BE2C (cell line): ENCODE measurements around the gene CACNB2.

Source experiments
- DNase-seq: peaks from one replicate; pipeline ENCODE4 v3.0.0-alpha.2; 2020
- H3K27me3 ChIP-seq: fragments of 250-450 bp; sonication (Bioruptor Pico); 2 replicates; pipeline ENCODE4 v1.5.1; 2020; ENCODE audit warnings: mild to moderate bottlenecking
- H3K36me3 ChIP-seq: fragments of 250-450 bp; sonication (Bioruptor Pico); 2 replicates; pipeline ENCODE4 v1.5.1; 2020; ENCODE audit warnings: mild to moderate bottlenecking
- H3K4me1 ChIP-seq: fragments of 250-450 bp; sonication (Bioruptor Pico); 2 replicates; pipeline ENCODE4 v1.5.1; 2020
- H3K4me3 ChIP-seq: 2 replicates; pipeline ENCODE4 v1.5.1; 2011; ENCODE audit warnings: low read depth, low read length
- H3K9me3 ChIP-seq: fragments of 250-450 bp; sonication (Bioruptor Pico); 2 replicates; pipeline ENCODE4 v1.5.1; 2020
- TF ChIP-seq, protein P1 (sequence below): IDR thresholded peaks from 2 replicates; pipeline ENCODE4 v1.5.1; 2012; ENCODE audit warnings: mild to moderate bottlenecking, low read depth, low read length

CACNB2 gene

DNA sequence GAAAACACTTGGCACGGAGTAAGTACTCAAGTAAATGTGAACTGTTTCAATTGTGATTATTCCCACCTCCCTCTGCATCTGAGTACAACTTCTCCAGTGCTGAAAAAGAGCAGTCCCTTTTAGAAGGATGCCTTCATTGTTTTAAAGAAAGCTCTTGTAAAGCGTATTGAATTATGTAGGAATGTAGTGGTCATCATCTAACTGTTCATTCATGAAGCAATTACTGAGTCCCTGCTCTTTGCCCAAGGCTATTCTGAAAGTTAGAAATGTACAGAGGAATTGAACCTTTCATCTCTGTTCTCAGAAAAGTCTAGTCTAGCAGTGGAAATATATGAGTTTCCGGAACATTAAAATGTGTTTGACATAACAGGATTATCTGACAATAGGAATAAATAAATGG is 127.8 kb downstream of the CACNB2 start:
- 0 out of 2 replicates have a peak, but pooled peaks cover 3% of the 10 kb centered on the region for H3K27me3 ChIP-seq
- no peaks in the 10 kb centered on the region for H3K9me3 ChIP-seq
- no peaks in the 10 kb centered on the region for H3K36me3 ChIP-seq
- TF ChIP-seq, protein P1, sequence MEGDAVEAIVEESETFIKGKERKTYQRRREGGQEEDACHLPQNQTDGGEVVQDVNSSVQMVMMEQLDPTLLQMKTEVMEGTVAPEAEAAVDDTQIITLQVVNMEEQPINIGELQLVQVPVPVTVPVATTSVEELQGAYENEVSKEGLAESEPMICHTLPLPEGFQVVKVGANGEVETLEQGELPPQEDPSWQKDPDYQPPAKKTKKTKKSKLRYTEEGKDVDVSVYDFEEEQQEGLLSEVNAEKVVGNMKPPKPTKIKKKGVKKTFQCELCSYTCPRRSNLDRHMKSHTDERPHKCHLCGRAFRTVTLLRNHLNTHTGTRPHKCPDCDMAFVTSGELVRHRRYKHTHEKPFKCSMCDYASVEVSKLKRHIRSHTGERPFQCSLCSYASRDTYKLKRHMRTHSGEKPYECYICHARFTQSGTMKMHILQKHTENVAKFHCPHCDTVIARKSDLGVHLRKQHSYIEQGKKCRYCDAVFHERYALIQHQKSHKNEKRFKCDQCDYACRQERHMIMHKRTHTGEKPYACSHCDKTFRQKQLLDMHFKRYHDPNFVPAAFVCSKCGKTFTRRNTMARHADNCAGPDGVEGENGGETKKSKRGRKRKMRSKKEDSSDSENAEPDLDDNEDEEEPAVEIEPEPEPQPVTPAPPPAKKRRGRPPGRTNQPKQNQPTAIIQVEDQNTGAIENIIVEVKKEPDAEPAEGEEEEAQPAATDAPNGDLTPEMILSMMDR: no peak
- no peaks in the 10 kb centered on the region for H3K4me1 ChIP-seq
- H3K4me3 ChIP-seq: no peak overlapping the region
- no peak for DNase-seq

DNA sequence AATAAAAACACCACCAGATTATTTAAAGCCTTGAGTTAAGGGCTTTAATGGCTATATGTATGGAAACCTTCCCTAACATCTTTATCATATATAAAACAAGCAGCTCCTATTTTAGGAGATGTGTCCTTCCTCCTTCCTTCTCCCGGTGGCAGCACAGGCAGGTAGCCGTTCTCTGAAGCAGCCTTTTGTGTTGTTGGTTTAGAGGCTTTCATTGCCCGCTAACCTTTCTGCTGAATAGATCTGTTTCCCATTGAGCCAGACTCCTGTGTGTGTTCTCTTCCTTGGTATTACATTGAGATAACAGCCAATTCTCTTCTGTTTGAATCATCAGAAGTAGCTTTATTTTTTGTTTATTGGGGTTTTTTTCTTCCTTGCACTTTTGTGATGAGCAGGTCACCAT is 131.3 kb downstream of the CACNB2 start:
- DNase-seq: no peak
- Histone ChIP-seq H3K4me1 (no peaks in the 10 kb centered on the region), H3K36me3 (no peaks in the 10 kb centered on the region), H3K4me3 (no peak overlapping the region), H3K9me3 (no peaks in the 10 kb centered on the region), H3K27me3 (0 out of 2 replicates have a peak, but pooled peaks cover 3% of the 10 kb centered on the region)
- TF ChIP-seq, protein P1: no peak

DNA sequence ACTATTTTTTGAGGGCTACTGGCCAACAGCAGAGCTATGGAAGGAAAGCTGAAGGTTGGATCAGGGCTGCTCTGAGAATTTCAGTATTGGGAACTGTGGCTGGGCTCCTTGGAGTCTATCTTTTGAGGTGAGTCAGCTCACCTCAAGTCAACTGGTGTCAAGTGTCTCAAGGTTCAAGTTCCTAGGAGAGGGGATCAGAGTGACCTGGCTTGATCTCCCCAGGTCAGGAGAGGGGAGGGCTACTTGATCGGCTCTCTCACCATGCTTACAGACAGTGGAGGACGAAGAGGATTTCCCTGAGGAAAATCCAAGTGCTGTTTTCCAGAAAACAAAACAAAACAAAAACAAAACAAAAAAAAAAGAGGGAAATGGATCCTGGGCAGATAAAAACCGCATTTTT is 132.8 kb downstream of the CACNB2 start:
- TF ChIP-seq, protein P1: no peak
- H3K27me3 ChIP-seq: 0 out of 2 replicates have a peak, but pooled peaks cover 3% of the 10 kb centered on the region
- DNase-seq: no peak

DNA sequence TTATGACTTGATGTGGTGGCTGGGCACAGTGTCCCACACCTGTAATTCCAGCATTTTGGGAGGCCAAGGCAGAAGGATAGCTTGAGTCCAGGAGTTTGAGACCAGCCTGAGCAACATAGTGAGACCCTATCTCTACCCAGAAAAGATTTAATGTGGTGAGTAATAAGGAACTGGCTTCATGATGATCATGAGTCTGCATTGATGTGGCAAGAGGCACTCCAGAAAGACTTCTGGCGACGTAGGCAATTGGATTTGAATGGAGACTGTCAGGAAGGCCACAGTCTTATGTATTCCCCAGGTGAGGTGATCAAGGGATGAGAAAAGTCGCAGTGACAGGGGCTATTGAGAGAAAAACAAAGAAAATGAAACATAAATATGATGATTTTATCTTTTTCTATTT is 138.0 kb downstream of the CACNB2 start:
- no peaks in the 10 kb centered on the region for H3K36me3 ChIP-seq

More for the DNA sequence above, 132.8 kb downstream of the CACNB2 start:
- no peaks in the 10 kb centered on the region for H3K36me3 ChIP-seq
- no peaks in the 10 kb centered on the region for H3K4me1 ChIP-seq
- H3K9me3 ChIP-seq: no peaks in the 10 kb centered on the region
- H3K4me3 ChIP-seq: no peak overlapping the region

DNA sequence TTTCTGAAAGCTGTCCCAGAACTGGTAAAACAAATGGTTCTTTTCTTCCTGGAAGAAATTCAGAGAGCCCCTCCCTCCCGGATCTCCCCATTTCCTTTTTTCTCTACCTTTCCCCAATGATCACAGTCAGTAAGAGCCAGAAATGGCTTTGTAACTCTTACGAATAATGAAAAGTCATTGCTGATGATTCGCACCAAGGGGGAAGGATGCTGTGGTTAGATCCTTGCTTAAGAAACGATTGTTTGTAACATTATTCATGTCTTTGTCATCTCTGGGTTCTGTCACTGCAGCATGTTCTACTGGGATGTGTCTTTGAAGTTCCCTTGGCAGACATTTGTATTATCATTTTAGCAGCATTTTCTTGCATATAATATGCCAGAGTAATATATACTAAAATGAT is 138.9 kb downstream of the CACNB2 start:
- TF ChIP-seq, protein P1: no peak
- Histone ChIP-seq H3K9me3 (no peaks in the 10 kb centered on the region), H3K4me3 (no peak overlapping the region), H3K27me3 (no peaks in the 10 kb centered on the region), H3K36me3 (no peaks in the 10 kb centered on the region), H3K4me1 (no peaks in the 10 kb centered on the region)
- DNase-seq: no peak

More for the DNA sequence above, 138.0 kb downstream of the CACNB2 start:
- no peak overlapping the region for H3K4me3 ChIP-seq
- DNase-seq: no peak
- TF ChIP-seq, protein P1: no peak
- H3K9me3 ChIP-seq: no peaks in the 10 kb centered on the region
- H3K27me3 ChIP-seq: no peaks in the 10 kb centered on the region
- H3K4me1 ChIP-seq: no peaks in the 10 kb centered on the region

DNA sequence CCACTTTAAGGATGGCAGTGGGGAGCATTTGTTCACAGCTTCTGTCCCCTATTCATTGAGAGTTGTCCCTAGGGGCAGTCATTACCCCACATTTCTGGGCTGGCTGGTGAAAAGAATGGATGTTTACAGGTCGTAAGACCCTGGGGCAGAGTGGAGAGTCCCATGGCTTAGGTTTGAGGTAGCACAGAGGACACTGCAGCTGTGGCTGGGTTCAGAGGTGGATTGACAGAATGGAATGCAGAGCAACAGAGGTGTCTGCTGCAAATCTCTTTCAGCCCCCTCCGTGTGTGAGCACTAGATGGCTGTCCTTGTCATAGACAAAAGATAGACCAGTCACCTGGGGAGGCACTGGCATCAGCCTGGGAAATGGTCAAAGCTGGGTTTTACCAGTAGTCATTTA is 141.9 kb downstream of the CACNB2 start:
- Histone ChIP-seq H3K9me3 (no peaks in the 10 kb centered on the region), H3K36me3 (no peaks in the 10 kb centered on the region), H3K4me3 (no peak overlapping the region), H3K27me3 (no peaks in the 10 kb centered on the region), H3K4me1 (no peaks in the 10 kb centered on the region)
- TF ChIP-seq, protein P1: no peak
- DNase-seq: no peak
